B cell (primary cell): ENCODE results near the gene LRP2.

ENCODE experiments used
- CTCF ChIP-seq: fragments of 200-600 bp; IDR thresholded peaks from one replicate; pipeline ENCODE4 v1.8.0; 2022; ENCODE audit warnings: antibody characterized with exemption, mild to moderate bottlenecking
- EZH2 ChIP-seq: IDR thresholded peaks from 2 replicates; pipeline ENCODE4 v1.6.1; 2012; ENCODE audit warnings: borderline replicate concordance, low read depth, mild to moderate bottlenecking, moderate library complexity, low read length; ENCODE audit not compliant: insufficient read depth, poor library complexity, severe bottlenecking

DNA sequence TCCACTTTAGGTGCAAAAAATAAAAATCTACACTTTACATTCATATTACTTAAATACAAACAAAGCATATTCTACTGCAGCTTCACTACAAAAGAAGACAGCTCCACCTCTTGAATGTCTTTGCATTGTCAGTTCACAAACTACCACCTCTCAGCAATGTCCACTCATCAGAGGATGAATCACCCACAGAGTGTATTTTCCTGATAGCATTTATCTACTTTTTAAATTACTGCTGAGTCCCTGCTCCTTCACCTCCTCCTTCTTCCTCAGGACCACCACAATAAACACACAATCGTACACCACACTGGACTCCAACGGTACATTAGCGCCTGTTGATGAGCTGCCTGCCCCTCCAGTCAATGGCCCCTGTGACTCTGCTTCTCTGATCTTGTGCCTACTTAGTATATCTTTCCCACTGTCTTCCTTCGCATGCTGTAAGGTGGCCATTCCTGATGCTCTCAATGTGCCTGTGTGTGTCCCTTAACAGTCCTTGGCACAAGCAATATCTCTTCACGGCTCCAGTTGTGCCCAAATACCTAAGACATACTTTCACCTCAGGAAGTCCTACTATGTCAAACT, 172.0 kb downstream of the LRP2 start:
- TF ChIP-seq CTCF, result no peak
- no peak for TF ChIP-seq EZH2
